Upper lobe of left lung (tissue), 4 donors: ENCODE results near the gene CLK3.

ENCODE experiments used
- EP300 ChIP-seq, 4 donors: sonication (generic); formaldehyde crosslinking; IDR thresholded peaks; one replicate each; pipeline ENCODE4 v1.5.1; 2017; ENCODE audit warnings: antibody characterized with exemption in 4 of 4, control low read depth in 2 of 4
- POLR2A ChIP-seq, 4 donors: fragments of 450-650 bp; IDR thresholded peaks; one replicate each; pipeline ENCODE4 v1.5.1; 2016 to 2017; ENCODE audit warnings: antibody characterized with exemption in 4 of 4, mild to moderate bottlenecking in 2 of 4
- TF ChIP-seq, protein P1 (sequence below), 6 experiments: fragments of 450-650 bp in 4 of 6; fragments of 200-600 bp in 2 of 6; sonication (generic) in 2 of 6; IDR thresholded peaks; one replicate each; pipeline ENCODE4 v1.5.1; 2016 to 2019; ENCODE audit warnings: antibody characterized with exemption in 6 of 6

DNA sequence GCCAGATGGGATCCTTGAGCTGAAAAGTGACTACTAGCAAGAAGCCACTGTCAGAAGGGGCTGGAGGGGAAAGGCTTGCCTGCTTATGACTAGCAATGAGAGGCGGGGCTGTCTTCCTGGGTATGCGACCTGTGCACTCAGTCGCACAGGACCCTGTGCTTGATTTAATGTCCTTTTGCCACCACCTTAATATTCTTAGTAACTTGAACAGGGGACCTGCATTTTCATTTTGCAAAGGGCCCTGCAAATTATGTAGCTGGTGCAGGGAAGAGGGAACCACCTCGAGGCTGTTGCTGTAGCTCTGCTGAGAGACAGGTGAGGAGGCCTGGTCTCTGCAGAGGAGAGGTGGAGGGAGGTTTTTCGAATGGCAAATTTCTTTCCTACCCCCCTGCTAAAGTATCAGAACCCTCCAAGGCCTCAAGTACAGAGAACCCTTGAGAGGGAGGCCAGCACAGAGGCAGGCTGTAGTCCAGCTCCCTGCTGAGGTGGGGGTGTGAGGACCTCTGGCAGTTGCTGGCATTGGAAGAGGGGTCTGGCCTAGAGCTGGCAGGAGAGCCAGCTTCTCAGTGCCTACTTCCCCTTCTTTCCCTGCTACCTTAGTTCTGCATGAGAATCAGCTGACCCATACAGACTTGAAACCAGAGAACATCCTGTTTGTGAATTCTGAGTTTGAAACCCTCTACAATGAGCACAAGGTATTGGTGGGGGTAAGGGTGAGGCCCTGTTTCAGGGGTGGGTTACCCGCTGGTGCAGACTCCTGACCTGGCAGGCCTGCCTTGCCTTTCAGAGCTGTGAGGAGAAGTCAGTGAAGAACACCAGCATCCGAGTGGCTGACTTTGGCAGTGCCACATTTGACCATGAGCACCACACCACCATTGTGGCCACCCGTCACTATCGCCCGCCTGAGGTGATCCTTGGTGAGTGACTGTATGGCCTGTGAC is 11.4 kb downstream of the CLK3 start:
- TF ChIP-seq, protein P1, sequence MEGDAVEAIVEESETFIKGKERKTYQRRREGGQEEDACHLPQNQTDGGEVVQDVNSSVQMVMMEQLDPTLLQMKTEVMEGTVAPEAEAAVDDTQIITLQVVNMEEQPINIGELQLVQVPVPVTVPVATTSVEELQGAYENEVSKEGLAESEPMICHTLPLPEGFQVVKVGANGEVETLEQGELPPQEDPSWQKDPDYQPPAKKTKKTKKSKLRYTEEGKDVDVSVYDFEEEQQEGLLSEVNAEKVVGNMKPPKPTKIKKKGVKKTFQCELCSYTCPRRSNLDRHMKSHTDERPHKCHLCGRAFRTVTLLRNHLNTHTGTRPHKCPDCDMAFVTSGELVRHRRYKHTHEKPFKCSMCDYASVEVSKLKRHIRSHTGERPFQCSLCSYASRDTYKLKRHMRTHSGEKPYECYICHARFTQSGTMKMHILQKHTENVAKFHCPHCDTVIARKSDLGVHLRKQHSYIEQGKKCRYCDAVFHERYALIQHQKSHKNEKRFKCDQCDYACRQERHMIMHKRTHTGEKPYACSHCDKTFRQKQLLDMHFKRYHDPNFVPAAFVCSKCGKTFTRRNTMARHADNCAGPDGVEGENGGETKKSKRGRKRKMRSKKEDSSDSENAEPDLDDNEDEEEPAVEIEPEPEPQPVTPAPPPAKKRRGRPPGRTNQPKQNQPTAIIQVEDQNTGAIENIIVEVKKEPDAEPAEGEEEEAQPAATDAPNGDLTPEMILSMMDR (IDR thresholded peaks at IDR 0.05): no peak
- TF ChIP-seq EP300 (IDR thresholded peaks at IDR 0.05) (no peak), POLR2A (IDR thresholded peaks at IDR 0.05) (no peak)
